GM15510 (cell line): ENCODE results near the gene MCF2L2.

Experiments
- POLR2A ChIP-seq: IDR thresholded peaks from 3 replicates; pipeline ENCODE4 v1.6.1; 2011; ENCODE audit warnings: borderline replicate concordance; ENCODE audit not compliant: insufficient read length; ENCODE audit errors: extremely low read depth

MCF2L2 gene

DNA sequence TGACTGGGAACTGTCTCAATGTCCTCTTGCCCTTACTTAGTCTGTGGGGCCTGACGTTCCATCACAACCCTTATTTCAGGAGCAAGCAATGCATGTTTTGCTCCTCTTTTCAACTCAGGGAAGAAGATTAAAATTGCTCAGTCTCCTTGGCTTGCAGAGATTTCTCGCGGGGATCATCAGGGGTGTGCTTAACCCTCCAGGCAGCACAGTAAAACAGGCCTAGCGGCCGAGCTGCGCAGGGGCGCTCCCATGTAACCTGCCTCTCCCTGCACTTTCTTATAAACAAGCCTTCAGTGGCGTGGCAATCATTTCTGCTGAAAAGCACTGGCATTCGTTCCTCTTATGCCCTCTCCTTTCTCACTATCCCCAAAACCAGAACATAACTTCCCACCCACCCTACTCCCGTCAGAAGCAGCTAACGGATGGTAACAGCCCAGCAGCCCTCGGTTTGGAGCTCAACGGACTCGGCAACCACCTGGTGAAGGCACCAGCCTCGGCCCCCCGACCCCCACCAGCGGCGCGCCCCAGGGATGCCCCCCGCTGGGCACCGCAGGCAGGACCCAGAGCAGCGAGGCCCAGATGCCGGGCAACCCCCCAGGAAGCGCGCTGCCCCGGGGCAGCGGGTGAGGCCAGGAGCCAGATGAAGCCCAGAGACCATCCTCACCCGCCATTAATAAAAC, 1.1 kb downstream of the MCF2L2 start:
- TF ChIP-seq POLR2A: no peak

DNA sequence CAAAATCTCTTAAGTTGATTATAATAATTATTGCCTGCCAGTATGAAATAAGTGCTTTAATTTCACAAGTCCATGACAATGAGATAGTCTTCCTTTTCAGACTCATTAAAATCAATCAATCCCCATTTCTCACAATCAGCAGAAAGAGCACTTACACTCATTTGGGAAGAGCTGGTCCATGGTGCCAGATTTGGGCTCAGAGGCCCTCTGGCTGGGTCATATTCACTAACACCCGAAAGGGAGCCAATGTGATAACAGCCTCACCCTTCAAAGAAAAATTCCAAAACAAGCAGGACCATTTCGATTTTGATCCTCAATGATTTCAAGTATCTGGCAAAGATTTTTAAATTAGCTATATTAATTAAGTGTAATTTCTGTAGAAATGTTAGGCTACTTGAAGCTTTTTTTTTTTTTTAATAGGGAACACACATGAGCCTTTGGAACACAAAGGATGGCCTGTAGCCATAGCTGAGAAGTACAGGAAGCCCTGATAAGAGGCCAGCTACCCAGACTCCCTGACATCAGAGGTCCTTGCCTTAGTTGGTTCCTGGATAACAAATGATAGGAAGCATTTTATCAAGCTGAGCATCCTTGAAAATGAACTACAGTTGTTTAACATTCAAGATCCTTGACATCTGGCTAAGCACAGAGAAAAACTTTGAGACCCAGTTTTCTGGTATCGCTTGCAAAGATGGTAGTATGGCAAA, 17.1 kb downstream of the MCF2L2 start:
- TF ChIP-seq POLR2A: no peak

DNA sequence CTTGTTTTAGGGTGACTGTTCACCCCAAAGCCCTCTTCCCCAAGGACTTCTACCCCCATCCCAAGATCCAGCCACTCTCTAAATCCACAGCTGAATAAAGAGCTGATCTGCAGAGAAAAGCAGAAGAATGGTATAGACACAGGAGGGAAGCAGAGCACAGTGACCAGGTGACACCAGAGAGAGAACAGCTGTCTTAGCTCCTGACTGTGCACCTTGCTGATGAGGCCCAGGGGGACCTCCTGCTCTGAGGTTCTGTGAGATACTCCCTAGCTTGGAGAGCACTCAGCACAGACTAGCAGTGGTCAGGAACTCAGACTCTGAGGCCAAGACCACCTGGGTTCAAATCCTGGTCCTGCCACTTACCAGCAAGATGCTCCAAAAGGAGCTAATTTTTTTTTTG, 17.7 kb downstream of the MCF2L2 start:
- TF ChIP-seq POLR2A: no peak

DNA sequence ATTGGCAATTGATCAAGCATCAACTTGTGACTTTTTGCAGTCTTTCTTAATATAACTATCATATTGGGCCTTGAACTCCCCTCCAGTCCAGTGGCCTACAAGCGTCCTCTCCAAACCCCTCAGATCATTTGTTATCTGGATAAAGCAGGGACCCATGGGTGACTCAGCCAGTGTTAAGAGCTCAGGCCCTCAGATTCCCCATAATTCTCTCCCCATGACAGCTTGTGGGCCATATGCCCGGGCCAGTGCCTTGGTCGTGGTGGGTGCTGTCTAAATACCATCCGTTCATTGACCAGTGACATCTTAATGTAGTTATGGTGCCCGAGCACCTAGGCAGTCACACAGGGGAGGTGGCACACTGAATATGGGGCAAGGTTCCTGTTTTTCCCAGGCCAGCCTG, 18.1 kb downstream of the MCF2L2 start:
- no peak for TF ChIP-seq POLR2A

DNA sequence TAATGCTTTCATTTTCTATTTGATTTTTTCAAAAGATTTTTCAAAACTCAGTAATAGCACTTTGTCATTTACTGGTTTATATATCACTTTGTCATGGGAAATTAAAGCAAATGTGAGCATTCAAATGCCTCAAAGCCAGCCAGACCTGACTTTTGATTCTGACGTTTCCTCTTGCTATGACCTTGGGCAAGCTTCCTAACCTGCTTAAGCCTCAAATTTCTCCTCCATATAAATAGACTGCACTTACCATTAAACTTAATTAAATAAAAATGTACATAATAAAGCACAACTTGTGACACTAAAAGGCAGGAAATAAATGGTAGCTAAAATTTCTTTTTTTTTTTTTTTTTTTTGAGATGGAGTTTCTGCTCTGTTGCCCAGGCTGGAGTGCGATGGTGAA, 19.2 kb downstream of the MCF2L2 start:
- no peak for TF ChIP-seq POLR2A

DNA sequence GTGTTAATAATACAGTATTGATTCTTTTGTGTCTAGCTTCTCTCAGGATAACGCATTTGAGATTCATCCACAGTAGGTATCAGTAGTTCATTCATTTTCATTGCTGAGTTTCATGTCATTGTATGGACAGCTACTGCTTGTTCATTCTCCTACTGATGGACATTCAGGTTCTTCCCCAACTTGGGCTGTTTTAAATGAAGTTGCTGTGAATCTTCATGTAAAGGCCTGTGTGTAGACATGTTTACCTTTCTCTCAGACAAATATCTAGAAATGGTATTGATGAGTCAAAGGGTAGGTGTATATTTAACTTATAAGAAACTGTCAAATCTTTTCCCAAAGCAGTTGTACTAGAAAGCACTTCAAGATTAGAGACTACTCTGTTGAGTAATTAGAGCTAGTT, 26.7 kb downstream of the MCF2L2 start:
- no peak for TF ChIP-seq POLR2A

DNA sequence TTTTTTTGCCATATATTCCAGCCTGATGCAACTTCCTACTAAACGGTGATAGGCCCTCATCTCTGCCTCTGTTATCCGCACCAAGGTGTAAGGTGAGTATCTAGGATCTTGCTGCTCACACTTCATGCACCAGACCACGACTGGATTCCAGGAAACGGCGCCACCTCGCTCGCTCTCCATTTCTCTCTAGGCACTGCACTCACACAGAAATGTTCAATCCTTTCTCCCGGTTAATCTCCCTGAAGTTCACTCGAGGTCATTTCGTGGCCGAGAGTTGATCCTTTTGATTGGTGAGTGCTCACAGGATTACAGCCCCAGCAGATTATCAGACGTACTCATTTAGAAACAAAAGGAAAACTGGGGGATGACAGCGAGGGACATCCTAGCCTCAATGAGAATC, 28.1 kb downstream of the MCF2L2 start:
- no peak for TF ChIP-seq POLR2A

DNA sequence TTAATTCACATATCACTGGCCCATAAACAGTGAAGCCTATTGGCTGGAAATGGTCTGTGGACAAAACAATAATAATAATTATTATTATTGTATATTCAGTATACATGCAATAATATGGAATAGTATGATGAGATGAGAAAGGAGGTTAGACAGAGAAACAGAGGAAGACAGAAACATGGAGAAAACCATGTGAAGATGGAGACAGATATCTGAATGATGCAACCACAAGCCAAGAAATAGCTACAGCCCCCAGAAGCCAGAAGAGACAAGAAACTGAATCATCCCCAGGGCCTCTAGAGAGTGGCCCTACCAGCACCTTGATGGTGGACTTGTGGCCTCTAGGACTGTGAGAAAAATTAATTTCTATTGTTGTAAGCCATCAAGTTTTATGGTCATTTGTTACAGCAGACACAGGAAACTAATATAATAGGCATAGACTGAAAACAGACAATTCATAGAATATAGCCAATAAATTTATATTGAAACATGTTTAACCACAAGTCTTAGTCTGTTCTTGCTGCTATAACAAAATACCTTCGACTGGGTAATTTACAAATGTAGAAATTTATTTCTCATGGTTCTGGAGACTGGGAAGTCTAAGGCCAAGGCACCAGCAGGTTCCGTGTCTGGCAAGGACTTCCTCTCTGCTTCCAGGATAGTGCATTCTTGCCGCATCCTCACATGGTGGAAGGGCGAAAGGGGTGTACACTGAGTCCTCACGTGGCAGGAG, 31.6 kb downstream of the MCF2L2 start:
- TF ChIP-seq POLR2A: no peak

DNA sequence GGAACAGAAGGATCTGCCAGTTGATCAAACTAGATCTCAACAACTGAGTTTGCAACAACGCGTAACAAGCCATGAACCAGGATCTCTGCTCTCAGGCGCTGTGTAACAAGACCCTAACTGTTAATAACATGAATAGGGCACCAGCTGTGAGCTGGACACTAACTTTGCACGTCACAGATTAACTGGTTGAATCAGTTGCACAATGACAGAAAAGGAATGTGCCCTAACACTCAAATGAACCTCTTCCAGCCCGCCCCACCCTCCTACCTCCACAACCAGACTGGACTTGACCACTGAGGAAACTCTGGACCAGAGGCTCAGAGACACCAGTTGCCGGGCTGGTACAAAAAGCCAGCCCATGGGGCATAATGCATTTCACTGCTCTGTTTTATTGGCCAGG, 34.3 kb downstream of the MCF2L2 start:
- no peak for TF ChIP-seq POLR2A

DNA sequence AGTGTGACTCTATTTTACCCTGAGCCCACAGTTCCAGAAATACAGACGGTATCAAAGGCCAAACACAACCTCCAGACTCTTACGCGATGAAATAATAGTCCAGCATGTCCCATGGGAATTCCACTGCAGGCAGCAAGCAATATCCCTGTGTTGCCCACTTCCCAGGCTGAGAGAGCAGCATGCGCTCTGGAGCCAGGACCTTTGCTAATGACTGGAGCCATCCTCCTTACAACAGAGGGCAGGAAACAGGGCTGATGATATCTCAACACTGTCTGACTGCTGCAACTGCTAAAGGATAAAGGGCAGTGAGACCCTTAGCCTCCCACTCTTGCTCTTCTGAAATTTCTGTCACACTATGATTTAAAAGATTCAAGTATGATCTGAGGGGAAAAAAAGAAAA, 34.8 kb downstream of the MCF2L2 start:
- TF ChIP-seq POLR2A: no peak

DNA sequence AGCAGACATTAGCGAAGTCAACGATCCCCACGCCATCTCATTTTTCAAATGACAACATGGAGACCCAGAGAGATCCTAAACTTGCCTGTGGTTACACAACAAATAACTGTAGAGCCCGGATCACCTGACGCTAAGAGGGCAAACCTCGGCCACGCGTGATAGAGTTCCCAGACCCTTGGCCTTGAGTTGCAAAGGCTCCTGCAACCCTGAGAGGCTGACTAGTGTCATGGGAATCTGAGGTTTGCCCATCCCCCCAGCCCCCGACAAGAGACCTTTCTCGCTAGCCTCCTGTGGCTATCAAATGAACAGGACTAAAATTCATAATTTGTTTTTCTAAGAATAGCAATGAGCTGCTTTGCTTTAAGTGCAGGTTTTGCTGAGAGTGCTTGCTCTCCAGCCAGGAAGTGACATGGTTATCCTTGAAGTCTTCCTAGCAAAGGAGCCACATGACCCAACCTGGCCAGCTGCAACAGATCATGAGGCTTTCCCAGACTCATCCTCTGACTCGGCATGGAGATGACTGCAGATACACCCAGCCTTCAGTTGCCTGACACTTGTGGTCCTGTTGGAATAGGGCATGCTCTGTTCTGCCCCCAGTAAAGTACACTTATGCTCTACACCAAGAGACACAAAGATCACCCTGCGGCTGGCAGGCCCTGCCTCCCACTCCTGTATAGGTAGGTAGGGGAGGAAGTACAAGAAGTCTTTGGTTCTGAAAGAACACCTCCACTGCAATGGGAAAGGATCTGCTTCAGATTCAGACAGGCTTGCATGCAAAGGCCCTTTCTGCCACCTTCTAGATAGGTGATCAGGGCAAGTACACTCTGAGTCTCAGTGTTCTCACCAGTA, 36.0 kb downstream of the MCF2L2 start:
- no peak for TF ChIP-seq POLR2A

DNA sequence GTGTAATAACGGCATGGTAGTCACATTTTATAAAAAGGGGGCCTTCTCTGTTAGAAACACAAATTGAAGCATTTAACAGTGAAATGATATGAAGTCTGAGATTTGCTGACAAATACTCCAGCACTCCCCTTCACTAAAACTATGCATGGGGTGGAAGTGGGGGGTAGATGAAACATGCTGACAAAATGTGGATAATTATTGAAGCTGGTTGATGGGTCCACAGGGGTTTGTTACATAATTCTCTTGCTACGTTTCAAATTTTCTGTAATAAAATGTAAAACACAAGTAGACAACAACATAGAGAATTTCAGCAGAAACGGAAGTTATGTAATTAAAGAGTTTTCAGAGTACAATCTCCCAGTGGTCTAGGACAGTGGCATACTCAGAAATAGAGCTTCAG, 37.0 kb downstream of the MCF2L2 start:
- no peak for TF ChIP-seq POLR2A

DNA sequence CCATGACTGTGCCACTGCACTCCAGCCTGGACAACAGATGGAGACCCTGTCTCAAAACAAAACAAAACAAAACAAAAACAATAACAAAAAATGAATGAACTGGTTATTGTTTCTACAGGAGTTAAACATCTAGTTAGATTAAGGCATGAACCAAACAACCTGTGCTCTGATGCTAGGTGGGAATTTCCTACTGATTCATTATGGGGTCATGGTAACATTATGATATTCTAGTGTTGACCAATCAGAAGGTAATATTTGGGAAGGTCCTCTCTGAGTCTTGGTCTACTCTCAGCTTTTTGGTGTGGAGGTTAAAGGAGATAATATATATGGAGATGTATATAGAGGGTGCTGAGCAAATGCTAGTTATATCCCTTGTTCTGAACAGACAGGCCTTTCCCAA, 37.6 kb downstream of the MCF2L2 start:
- no peak for TF ChIP-seq POLR2A

DNA sequence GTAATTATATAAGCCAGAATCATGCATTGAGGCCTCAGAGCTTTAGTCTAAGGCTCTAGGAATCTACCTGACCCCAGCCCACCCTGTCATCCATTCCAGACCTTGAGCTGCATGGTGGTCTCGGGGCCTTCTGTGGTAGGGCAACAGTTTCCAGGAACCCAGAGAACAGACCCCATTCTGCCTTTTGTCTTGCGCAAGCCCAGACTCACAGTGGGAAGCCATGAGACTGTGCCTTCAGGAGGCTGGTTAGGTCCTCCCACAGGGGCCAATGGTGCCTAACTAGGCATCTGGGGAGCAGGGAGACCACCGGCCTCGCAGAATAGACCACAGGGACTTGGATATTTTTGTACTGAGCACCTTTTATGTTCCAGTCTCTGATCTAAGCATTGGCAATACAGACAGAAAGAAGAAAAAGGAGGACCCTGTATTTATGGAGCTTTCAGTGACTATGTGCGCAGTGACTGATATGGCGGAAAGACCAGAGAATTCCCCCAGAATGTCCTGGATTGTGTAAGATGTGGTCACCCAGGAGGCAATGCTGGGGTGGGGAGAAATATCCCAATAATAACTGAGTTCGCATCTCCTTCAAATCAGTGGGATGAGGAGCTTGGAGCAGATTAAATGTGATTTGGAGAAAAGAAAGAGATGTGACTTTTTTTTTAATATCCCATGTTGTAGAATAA, 40.1 kb downstream of the MCF2L2 start:
- no peak for TF ChIP-seq POLR2A

DNA sequence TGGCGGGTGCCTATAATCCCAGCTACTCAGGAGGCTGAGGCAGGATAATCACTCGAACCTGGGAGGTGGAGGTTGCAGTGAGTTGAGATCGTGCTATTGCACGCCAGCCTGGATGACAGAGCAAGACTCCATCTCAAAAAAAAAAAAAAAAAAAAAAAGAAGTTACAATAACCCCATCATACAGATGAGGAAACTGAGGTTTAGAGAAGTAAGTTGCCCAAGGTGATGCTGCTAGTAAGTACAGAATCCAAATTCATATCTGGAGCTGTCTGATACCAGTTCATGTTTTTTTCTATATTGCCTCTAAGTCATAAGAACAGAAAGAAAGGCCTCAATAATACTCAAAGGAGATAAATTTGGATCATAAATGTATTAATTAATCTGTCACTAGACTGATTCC, 40.6 kb downstream of the MCF2L2 start:
- TF ChIP-seq POLR2A: no peak

DNA sequence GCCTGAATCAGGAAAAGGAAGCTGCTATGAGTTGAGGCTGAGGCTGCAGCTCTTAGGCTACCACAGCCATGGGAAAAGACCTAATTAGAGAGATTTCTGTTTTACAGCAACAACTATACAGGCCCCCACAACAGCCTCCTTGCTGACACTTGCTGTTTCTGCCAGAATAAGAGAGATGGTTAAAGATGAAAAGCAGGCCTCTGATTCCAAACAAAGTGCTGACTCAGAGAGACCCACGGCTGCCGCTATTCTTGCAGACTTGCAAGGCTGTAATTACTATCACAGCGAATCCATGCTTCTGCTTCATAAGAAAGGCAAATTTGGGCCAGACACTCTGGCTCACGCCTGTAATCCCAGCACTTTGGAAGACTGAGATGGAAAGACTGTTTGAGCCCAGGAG, 41.8 kb downstream of the MCF2L2 start:
- no peak for TF ChIP-seq POLR2A
